DMS53 treated with DMSO at 0.1 percent for 48 hours (cell line): Measurements from ENCODE around the gene TMEM135.
A peak's percentile ranks its signal among the peaks of the same experiment; 100 is the strongest.
"Not testable (repeated sequence)": the region's sequence is repeated elsewhere in the genome, so short reads cannot be mapped to it uniquely, and the experiment has no call there.

Source experiments
- DNase-seq: peaks from one replicate; lab custom pipeline; 2025; ENCODE audit not compliant: unreplicated experiment; lab: John Stamatoyannopoulos, UW

Gene TMEM135

DNA sequence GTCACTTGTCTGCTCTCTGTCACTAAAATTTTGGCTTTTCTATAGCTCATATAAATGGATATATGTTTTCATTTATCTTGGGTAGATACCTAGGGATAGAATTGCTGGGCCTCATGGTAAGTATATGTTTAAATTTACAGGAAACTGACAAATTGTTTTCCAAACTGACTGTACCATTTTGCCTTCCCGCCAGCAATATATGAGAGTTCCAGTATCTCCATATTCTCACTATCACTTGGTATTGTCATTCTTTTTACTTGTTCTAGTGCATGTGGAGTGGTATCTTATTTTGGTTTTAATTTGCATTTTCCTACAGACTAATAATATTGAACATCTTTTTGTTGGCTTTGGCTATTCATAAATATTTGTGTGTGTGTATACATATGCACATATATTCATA lies 101.7 kb downstream of the TMEM135 start:
- DNase-seq: no peak

DNA sequence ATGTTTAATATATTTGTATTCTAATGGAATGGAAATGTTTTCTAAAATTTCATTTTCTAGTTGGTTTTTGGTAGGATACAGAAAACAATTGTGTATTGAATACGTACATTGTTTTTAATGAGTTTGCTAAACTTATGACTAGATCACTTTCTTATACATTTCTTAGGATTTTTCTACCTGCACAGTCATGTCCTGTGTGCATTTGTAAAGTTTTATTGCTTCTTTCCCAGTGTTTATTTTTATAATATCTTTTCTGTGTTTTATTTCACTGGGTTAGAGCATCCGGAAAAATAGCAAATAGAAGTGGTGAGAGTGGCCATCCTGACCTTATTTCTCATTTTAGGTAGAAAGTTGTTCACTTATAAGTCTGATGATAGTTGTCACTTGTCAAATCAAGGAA lies 103.6 kb downstream of the TMEM135 start:
- DNase-seq: no peak

DNA sequence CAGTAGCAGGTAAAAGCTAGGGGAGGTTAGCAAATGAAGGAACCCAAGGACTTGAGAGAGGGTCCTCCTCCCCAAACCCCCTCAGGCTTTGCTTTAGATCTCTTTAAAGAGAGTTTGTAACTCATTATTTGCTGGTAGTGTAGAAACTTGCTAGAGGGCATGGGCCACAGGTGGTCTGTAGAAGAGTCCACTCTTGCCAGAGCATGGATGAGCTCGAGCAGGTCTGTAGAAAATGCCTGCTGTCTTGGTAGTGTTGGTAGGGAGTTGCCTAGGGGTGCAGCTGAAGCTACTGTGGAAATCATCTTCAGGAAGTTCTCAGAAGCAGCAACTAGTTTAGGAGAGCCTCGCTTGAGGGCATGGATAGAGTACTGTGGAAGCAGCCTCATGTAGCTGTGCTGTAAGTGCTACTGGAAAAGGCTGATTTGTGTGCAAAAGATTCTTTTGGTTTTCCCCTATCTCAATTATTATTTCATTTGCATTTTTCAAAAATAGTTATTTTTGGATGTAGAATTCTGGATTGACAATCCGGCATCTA lies 104.3 kb downstream of the TMEM135 start:
- no peak for DNase-seq

DNA sequence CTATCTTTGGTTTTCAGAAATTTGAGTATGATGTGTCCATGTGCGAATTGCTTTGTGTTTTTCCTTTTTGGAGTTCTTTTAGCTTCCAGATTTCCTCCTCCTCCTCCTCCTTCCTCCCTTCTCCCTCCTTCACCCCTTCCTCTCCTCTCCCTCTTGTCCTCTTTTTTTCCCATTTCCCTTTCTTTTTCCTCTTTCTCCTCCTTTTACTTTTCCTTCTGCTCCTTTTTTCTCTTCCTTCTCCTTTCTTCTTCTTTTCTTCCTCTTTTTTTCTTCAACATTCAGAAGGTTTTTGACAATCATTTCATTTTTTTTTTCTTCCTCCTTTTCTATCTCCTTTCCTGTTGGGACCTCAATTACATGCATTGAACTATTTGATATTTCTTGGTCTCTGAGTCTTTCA lies 104.9 kb downstream of the TMEM135 start:
- DNase-seq: no peak

DNA sequence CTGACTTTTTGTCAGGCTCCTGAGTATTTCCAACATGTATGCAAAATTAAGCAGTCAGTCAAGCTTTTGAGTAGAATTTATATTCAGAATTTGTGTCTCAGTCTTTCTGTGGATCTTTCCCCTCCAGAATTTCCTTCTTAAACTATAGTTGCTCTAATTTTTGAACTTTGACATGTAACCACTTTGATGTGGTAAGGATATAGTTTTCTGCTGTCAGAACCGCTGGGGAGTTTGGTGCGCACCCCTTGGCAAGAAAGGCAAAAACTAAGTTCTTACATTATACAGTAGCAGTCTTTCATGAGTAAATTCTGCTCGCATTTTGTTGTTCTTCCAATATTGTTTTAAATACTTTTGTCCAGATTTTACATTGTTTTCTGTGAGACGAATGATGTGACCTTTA lies 105.9 kb downstream of the TMEM135 start:
- no peak for DNase-seq

DNA sequence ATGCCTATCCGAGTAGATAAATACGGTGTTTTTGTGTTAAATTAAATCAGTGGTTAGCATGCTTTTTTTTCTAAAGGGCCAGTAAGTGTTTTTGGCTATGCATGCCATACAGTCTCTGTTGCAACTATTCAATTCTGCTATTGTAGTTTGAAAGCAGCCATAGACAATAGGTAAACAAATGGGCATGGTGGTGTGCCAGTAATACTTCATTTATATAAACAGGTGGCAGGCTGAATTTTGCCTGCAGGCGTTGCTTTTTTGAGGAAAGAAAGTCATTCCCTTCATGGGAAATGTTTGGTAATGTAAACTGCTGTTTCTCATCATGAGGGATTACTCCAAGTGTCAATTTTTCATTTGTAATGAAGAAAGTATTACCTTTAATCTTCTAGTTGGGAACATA lies 106.5 kb downstream of the TMEM135 start:
- DNase-seq: peak; percentile 67

DNA sequence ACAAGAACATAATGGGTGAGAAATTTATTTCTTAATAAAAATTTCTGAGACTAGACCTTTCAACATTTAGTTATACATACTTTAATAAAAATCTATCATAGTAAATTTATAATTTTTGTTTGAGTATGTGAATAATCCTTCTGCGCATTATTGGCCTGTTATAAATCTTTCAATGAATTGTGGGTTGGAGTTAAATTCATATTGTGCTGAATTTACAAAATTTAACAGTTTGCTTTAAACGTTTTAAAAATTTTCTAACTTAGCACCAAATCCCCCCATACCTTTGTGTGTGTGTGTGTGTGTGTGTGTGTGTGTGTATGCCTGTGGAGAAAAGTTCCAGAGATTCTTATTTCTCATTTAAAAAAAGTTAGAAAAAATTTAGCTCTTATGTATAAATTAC lies 111.0 kb downstream of the TMEM135 start:
- no peak for DNase-seq

DNA sequence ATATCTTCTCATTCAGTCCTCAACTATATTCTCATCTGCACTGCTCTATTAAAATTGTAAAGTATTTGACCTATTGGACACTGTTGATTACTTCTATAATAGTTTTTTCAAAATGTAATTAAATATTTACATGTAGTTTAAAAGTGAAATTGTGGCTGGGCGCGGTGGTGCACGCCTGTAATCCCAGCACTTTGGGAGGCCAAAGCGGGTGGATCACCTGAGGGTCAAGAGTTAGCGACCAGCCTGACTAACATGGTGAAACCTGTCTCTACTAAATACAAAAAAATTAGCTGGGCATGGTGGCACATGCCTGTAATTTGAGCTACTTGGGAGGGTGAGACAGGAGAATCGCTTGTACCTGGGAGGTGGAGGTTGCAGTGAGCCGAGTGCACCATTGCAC lies 112.0 kb downstream of the TMEM135 start:
- not testable (repeated sequence) for DNase-seq

DNA sequence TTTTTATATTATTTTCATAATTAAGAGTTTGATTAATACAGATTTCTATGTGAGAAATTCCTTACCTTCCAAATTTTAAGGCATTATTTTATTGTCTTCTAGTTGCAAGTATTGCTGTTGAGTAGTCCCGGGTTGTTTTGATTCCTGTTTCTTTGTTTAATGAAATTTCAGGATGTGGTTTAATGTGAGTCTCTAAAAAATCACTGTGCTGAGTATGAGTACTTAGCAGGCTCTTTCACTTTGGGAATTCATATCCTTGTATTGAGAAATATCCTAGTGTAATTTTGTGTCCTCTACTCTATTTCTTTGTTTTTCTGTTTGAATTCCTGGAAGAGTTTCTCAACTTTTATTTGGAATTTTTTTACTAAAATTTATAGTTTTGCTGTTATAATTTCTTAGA lies 113.2 kb downstream of the TMEM135 start:
- no peak for DNase-seq

DNA sequence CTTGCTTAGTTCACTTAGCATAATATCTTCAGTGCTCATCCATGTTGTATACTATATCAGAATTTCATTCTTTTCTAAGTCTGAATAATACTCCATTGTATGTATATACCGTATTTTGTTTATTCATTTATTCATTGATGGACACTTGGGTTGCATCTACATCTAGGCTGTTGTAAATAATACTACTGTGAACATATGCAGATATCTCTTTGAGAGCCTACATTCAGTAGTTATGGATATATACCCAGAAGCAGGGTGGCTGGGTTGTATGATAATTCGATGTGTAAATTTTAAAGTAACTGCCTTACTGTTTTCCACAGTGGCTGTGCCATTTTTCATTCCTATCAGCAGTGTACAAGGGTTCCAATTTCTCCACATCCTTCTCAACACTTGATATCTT lies 116.5 kb downstream of the TMEM135 start:
- no peak for DNase-seq

DNA sequence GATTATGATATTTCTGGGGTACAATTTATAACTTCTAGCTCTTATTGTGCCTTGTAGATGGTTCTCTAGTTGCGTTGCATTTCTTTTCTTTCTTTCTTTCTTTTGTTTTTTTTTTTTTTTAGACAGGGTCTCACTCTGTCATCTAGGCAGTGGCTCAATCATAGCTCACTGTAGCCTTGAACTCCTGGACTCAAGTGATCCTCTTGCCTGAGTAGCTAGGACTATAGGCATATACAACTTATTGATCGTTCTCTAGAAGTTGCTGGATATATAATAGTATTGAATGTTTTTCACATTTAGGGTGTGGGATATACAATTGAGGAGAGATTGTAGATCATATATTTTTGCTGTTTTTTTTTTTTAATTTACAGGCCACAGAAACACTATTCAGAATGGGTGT lies 119.2 kb downstream of the TMEM135 start:
- DNase-seq: no peak

DNA sequence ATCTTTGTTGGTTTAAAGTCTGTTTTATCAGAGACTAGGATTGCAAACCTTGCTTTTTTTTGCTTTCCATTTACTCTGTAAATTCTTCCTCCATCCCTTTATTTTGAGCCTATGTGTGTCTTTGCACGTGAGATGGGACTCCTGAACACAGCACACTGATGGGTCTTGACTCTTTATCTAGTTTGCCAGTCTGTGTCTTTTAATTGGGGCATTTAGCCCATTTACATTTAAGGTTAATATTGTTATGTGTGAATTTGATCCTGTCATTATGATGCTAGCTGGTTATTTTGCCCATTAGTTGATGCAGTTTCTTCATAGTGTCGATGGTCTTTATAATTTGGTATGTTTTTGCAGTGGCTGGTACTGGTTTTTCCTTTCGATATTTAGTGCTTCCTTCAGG lies 131.3 kb downstream of the TMEM135 start:
- DNase-seq: not testable (repeated sequence)

DNA sequence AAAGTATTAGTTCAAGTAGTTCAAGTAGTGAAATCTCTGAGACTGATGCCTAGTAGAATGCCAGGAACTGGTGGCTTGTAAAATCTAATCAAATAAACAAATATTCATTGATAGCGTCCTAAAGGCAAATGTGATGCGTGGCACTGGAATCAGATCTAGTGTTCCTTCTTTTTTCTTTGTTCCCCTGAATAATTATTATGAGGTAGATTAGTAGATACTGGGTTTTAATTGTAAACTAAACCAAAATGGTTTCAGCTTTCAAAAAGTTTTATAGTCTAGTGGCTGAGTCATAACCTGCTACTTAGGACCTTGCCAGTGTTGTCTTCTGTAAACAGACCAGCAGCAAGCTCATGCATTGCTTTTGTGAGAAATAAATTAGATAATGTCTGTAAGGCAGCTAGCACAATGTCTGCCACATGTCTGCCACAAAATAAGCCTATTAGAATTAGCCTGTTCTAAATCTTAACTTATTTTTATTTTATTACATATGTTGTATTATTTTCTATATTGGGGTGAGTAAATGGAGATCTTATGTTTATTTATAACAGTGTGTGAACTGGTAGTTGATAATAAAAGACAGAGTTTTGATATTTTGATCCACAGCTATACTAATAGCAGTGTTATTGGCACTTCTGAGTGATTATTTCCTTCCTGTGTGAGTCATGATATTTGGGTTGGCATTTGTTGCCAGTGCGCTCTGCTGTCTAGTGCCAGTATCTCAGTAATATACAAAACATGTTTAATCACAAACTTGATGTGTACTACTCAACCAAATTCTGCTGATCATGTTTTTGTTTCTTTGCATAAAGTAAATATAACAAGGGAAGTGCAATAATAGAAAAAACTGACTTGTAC lies 135.7 kb downstream of the TMEM135 start:
- DNase-seq: peak; percentile 94

DNA sequence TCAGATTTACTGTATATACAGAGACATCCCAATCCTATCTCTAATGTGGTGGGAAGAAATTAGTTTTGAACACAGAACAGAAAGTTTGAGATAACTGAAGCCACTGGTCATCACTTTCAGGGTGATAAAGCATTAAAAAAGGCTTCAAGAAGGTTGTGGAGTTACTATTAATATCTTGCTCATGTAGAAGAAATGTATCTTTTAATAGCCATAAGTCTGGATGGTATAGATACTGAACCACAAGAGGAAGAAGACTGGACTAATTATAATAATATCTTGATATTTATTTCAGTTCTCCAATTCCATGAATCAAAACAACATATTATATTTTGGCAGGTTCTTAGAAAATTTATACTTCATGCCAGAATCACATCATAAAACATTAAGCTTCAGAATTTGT lies 137.1 kb downstream of the TMEM135 start:
- DNase-seq: no peak

DNA sequence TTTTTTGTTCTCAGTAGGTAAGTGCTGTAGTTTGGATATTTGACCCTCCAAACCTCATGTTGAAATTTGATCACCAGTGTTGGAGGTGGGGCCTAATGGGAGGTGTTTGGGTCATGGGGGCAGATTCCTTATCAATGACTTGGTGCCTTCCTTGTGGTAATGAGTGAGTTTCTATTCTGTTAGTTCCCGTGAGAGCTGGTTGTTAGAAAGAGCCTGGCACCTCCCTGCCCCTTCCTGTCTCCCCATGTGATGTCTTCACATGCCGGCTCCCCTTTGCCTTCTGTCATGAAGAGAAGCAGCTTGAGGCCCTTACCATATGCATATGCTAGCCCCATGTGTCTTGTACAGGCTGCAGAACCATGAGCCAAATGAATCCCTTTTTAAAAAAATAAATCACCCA lies 138.3 kb downstream of the TMEM135 start:
- no peak for DNase-seq

DNA sequence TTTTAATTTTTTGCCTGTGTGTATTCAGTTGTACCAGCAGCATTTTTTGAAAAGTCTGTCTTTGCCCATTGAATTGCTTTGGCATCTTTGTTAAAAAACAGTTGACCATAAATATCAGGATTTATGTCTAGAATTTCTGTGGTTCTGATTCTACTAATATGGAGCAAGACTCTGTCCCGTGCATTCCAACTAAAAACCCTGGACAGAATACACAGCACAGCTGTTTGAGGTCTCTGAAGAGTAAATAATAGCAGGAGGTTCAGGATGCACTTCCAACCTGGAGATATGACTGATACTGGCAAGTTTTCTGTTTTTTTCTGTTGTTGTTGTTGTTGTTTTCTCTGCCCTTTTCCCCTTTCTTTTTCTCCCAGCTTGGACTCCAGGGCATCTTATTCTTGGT lies 141.9 kb downstream of the TMEM135 start:
- DNase-seq: no peak

DNA sequence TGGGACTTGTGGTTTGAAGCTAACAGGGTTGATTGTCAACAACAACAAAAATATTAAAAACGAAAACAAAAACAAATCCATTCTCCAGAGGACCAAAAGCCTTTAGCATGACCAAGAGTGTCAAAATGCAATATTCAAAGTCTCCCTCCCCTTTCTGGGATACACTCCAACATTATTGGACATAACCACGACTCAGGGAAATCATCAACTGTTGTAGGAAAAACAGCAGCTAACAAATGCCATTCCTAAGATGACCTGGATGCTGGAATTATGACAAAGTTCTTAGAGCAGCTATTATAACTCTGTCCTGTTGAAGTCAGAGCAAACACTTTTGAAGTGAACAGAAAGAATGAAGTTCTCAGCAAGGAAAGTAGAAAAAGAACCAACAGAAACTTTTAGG lies 143.0 kb downstream of the TMEM135 start:
- no peak for DNase-seq

DNA sequence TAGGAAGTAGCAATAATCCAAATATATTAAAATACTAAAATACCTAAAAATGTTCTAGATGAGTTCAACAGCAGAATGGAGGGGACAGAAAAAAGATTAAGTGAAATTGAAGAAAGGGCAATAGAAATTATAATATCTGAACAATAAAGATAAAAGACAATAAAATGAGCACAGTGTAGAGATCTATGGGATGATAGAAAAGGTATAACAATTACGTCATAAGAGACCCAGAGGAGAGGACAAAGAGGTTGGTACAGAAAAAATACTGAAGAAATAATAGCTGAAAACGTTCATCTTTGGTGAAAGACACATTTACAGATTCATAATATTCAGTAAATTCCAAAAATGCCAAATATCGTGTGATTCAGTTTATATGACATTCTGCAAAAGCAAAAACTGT lies 143.4 kb downstream of the TMEM135 start:
- no peak for DNase-seq

DNA sequence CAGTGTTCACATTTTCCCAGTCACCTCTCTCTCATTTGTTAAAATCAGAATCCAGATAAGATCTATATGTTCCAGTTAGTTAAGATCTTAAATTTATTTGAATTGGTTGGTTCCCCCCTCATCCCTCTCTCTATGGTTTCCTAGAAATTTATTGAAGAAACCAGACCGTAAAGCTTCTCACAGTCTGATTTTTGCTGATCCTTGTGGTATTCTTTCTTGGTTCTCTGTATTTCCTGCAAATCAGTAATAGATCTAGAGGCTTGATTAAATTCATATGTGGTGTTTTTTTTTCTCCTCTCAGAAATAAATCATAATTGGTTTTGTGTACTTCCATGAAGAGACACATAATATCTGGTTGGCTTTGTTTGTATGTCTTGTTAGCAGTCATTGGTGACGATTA lies 147.5 kb downstream of the TMEM135 start:
- no peak for DNase-seq

DNA sequence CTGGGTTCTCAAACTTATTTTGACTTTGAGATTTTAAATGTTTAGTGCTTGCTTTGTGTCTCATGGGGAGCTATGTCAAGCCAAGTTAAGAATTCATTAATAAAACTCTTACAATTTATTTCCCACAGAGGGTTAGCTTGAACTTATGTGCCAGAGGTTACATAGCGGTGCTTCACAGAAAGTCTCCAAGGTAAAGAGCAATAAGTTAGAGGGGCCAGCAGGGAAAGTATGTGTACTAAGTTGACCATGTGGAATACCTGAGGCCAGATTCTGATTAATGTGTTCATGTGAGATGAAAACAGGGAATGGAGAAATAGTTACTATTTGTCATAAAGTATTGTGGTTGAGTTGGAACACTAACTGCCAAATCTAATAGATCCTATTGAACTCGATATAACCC lies 149.3 kb downstream of the TMEM135 start:
- no peak for DNase-seq

DNA sequence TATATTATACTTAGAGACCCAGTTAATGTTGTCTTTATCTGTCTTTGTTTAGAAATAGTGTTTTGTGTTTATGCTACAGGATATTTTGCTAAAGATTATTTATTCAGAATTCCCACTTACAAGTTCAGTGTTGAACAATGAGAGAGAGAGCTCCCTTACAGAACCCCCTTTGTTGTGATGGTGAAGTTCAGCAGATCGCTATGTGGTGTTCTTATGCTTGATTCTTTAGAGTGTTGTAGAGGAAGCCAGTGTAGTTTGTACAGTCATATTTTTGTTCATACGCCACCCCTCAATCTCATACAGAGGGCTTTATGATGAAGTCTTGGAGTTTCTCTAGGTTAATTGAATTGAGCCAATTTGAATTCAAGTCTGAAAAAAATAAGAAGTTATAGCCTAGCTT lies 150.2 kb downstream of the TMEM135 start:
- no peak for DNase-seq

DNA sequence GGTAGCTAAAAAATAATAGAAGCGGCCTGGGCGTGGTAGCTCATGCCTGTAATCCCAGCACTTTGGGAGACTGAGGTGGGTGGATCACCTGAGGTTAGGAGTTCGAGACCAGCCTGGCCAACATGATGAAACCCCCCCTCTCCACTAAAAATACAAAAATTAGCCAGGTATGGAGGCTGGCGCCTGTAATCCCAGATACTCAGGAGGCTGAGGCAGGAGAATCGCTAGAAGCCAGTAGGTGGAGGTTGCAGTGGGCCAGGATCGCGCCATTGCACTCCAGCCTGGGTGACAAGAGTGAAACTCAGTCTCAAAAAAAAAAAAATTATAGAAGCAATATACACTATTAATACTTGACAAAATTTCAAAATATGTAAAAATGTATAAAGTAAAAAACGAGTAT lies 150.7 kb downstream of the TMEM135 start:
- DNase-seq: not testable (repeated sequence)

DNA sequence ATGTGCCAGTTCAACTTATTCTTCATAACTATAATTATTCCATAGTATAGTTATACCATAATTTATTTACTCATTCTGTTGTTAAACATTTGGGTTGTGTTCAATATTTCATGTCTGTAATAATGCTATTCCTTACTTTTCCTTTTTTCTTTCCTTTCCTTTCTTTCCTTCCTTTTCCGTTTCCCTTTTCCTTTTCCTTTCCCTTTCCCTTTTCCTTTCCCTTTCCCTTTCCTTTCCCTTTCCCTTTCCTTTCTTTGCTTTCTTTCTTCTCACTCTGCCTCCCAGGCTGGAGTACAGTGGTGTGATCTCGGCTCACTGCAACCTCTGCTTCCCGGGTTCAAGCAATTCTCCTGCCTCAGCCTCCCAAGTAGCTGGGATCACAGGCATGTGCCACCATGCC lies 151.2 kb downstream of the TMEM135 start:
- not testable (repeated sequence) for DNase-seq
